MM.1S (cell line): ENCODE data around the gene EVX2.
A peak's percentile ranks its signal among the peaks of the same experiment; 100 is the strongest.

Source experiments
- CTCF ChIP-seq: fragments of 300-600 bp; sonication (generic); IDR thresholded peaks from 2 replicates; pipeline ENCODE4 v1.5.1; 2016; ENCODE audit warnings: antibody characterized with exemption, low read length, mixed read lengths
- EZH2phosphoT487 ChIP-seq: fragments of 300-600 bp; sonication (generic); IDR thresholded peaks from 2 replicates; pipeline ENCODE4 v1.6.1; 2018; ENCODE audit warnings: antibody characterized with exemption, low read length

- TF ChIP-seq CTCF = peak; percentile 87
- TF ChIP-seq EZH2phosphoT487 = no peak
Observed at GRCh38 chr2:176111309-176111663, 27.5 kb upstream of the EVX2 start.
